ENCODE measurements around the gene ADGRE3.

Gene ADGRE3

DNA sequence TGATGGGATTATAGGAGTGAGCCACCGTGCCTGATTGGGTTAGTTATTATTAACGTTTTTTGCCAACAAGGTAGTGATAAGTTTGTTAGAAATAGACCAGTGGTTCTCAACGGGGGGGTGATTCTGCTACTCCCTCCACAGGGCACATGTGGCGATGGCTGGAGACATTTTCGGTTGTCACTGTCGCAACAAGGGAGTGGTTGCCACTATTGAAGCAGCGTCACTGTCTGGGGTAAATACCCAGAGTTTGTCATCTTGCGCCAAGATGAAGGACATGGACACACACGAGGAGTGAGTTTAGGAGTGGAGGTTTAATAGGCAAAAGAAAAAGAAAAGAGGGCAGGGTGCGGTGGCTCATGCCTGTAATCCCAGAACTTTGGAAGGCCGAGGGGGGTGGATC is 18.9 kb downstream of the ADGRE3 start:
- Histone ChIP-seq H3K27ac (ENCODE audit: low read depth, low read length) (no peak overlapping the region), H3K9ac (ENCODE audit: low read length) (no peak overlapping the region), H3K23ac (ENCODE audit: low read length) (no peak overlapping the region), H3K4ac (ENCODE audit: low read depth, low read length) (no peak overlapping the region), H3K36me3 (ENCODE audit: control insufficient read depth in 1 of 2, insufficient read depth in 2 of 2, low read length in 2 of 2) (no peaks in the 10 kb centered on the region), H2BK12ac (ENCODE audit: low read length) (no peak overlapping the region), H4K91ac (ENCODE audit: low read depth, low read length) (no peak overlapping the region), H3K4me2 (ENCODE audit: low read length) (no peak overlapping the region), H3K18ac (ENCODE audit: low read length) (no peak overlapping the region), H3K14ac (ENCODE audit: low read length) (no peak overlapping the region), H2BK120ac (ENCODE audit: insufficient read depth, low read length, poor library complexity) (no peak overlapping the region), H2AK5ac (ENCODE audit: low read length) (no peak overlapping the region), H2AFZ (ENCODE audit: insufficient read depth, low read length, poor library complexity) (no peak overlapping the region), H3K79me1 (ENCODE audit: low read length) (no peaks in the 10 kb centered on the region), H3K4me1 (ENCODE audit: control insufficient read depth in 1 of 2, insufficient read depth in 2 of 2, low read length in 2 of 2) (no peaks in the 10 kb centered on the region), H3K9me3 (ENCODE audit: insufficient read depth, low read depth, low read length) (peaks cover 6% of the 10 kb centered on the region), H3K79me2 (ENCODE audit: control insufficient read depth, insufficient read depth, low read length, poor library complexity) (no peaks in the 10 kb centered on the region), H3K4me3 (ENCODE audit: low read depth, low read length) (no peak overlapping the region), H3K27me3 (ENCODE audit: insufficient read depth, low read length) (no peaks in the 10 kb centered on the region), H4K8ac (ENCODE audit: low read depth, low read length) (no peak overlapping the region), H2BK5ac (ENCODE audit: low read depth, low read length, poor library complexity) (no peak overlapping the region), H4K12ac (ENCODE audit: low read depth, low read length) (no peak overlapping the region)
- DNase-seq = no peak
- no CpG with 5 or more reads among the region's 11 CpGs for WGBS (ENCODE audit: extremely low coverage, insufficient coverage, insufficient read length)

- H3K36me3 ChIP-seq (ENCODE audit: control insufficient read depth in 1 of 2, insufficient read depth in 2 of 2, low read length in 2 of 2) = no peaks in the 10 kb centered on the region
- no peak overlapping the region for H2AFZ ChIP-seq (ENCODE audit: insufficient read depth, low read length, poor library complexity)
- H3K18ac ChIP-seq (ENCODE audit: low read length) = no peak overlapping the region
- no peak overlapping the region for H3K4ac ChIP-seq (ENCODE audit: low read depth, low read length)
- no peak overlapping the region for H2BK120ac ChIP-seq (ENCODE audit: insufficient read depth, low read length, poor library complexity)
- no peak overlapping the region for H3K4me2 ChIP-seq (ENCODE audit: low read length)
- no peak overlapping the region for H2AK5ac ChIP-seq (ENCODE audit: low read length)
- H2BK12ac ChIP-seq (ENCODE audit: low read length) = no peak overlapping the region
- no peaks in the 10 kb centered on the region for H3K79me2 ChIP-seq (ENCODE audit: control insufficient read depth, insufficient read depth, low read length, poor library complexity)
- H4K12ac ChIP-seq (ENCODE audit: low read depth, low read length) = no peak overlapping the region
- H2BK5ac ChIP-seq (ENCODE audit: low read depth, low read length, poor library complexity) = no peak overlapping the region
- no peak overlapping the region for H3K4me3 ChIP-seq (ENCODE audit: low read depth, low read length)
- H4K91ac ChIP-seq (ENCODE audit: low read depth, low read length) = no peak overlapping the region
- no peak for DNase-seq
- H3K79me1 ChIP-seq (ENCODE audit: low read length) = no peaks in the 10 kb centered on the region
- H3K9ac ChIP-seq (ENCODE audit: low read length) = no peak overlapping the region
- H3K23ac ChIP-seq (ENCODE audit: low read length) = no peak overlapping the region
- no peaks in the 10 kb centered on the region for H3K27me3 ChIP-seq (ENCODE audit: insufficient read depth, low read length)
- H3K14ac ChIP-seq (ENCODE audit: low read length) = no peak overlapping the region
- no peak overlapping the region for H3K27ac ChIP-seq (ENCODE audit: low read depth, low read length)
- H3K4me1 ChIP-seq (ENCODE audit: control insufficient read depth in 1 of 2, insufficient read depth in 2 of 2, low read length in 2 of 2) = no peaks in the 10 kb centered on the region
- no CpG with 5 or more reads among the region's 7 CpGs for WGBS (ENCODE audit: extremely low coverage, insufficient coverage, insufficient read length)
- H3K9me3 ChIP-seq (ENCODE audit: insufficient read depth, low read depth, low read length) = peaks cover 5% of the 10 kb centered on the region
- no peak overlapping the region for H4K8ac ChIP-seq (ENCODE audit: low read depth, low read length)
Observed at GRCh38 chr19:14654786-14655560, 19.7 kb downstream of the ADGRE3 start.

GRCh38 chr19:14650161-14650560 is 24.5 kb downstream of the ADGRE3 start:
- Histone ChIP-seq H4K12ac (ENCODE audit: low read depth, low read length) (no peak overlapping the region), H4K91ac (ENCODE audit: low read depth, low read length) (no peak overlapping the region), H3K9me3 (ENCODE audit: insufficient read depth, low read depth, low read length) (peaks cover 15% of the 10 kb centered on the region), H3K79me2 (ENCODE audit: control insufficient read depth, insufficient read depth, low read length, poor library complexity) (no peaks in the 10 kb centered on the region), H2AK5ac (ENCODE audit: low read length) (no peak overlapping the region), H3K27ac (ENCODE audit: low read depth, low read length) (no peak overlapping the region), H3K4me1 (ENCODE audit: control insufficient read depth in 1 of 2, insufficient read depth in 2 of 2, low read length in 2 of 2) (no peaks in the 10 kb centered on the region), H2BK12ac (ENCODE audit: low read length) (no peak overlapping the region), H2AFZ (ENCODE audit: insufficient read depth, low read length, poor library complexity) (no peak overlapping the region), H3K23ac (ENCODE audit: low read length) (no peak overlapping the region), H4K8ac (ENCODE audit: low read depth, low read length) (no peak overlapping the region), H3K27me3 (ENCODE audit: insufficient read depth, low read length) (no peaks in the 10 kb centered on the region), H2BK120ac (ENCODE audit: insufficient read depth, low read length, poor library complexity) (no peak overlapping the region), H3K4me3 (ENCODE audit: low read depth, low read length) (no peak overlapping the region), H3K4ac (ENCODE audit: low read depth, low read length) (no peak overlapping the region), H3K4me2 (ENCODE audit: low read length) (no peak overlapping the region), H3K14ac (ENCODE audit: low read length) (no peak overlapping the region), H3K18ac (ENCODE audit: low read length) (no peak overlapping the region), H2BK5ac (ENCODE audit: low read depth, low read length, poor library complexity) (no peak overlapping the region), H3K79me1 (ENCODE audit: low read length) (no peaks in the 10 kb centered on the region), H3K36me3 (ENCODE audit: control insufficient read depth in 1 of 2, insufficient read depth in 2 of 2, low read length in 2 of 2) (no peaks in the 10 kb centered on the region), H3K9ac (ENCODE audit: low read length) (no peak overlapping the region)
- no peak for DNase-seq
- 100% methylated on average over 2 of the region's 2 CpGs for WGBS (ENCODE audit: extremely low coverage, insufficient coverage, insufficient read length)

DNA sequence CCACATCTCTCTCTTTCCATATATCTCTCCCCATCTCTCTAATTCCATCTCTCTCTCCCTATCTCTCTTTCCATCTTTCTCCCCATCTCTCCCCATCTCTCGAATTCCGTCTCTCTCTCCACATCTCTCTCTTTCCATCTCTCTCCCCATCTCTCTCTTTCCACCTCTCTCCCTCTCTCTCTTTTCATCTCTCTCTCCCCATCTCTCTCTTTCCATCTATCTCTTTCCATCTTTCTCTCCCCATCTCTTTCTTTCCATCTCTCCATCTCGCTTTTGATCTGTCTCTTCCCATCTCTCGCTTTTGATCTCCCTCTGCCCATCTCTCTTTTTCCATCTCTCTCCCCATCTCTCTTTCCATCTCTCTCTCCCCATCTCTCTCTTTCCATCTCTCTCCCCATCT is 25.6 kb downstream of the ADGRE3 start:
- Histone ChIP-seq H2AK5ac (ENCODE audit: low read length) (no peak overlapping the region), H3K27me3 (ENCODE audit: insufficient read depth, low read length) (no peaks in the 10 kb centered on the region), H3K18ac (ENCODE audit: low read length) (no peak overlapping the region), H3K79me1 (ENCODE audit: low read length) (no peaks in the 10 kb centered on the region), H2BK12ac (ENCODE audit: low read length) (no peak overlapping the region), H3K4me1 (ENCODE audit: control insufficient read depth in 1 of 2, insufficient read depth in 2 of 2, low read length in 2 of 2) (no peaks in the 10 kb centered on the region), H4K91ac (ENCODE audit: low read depth, low read length) (no peak overlapping the region), H3K14ac (ENCODE audit: low read length) (no peak overlapping the region), H2BK5ac (ENCODE audit: low read depth, low read length, poor library complexity) (no peak overlapping the region), H4K8ac (ENCODE audit: low read depth, low read length) (no peak overlapping the region), H4K12ac (ENCODE audit: low read depth, low read length) (no peak overlapping the region), H3K27ac (ENCODE audit: low read depth, low read length) (no peak overlapping the region), H2BK120ac (ENCODE audit: insufficient read depth, low read length, poor library complexity) (no peak overlapping the region), H2AFZ (ENCODE audit: insufficient read depth, low read length, poor library complexity) (no peak overlapping the region), H3K4me3 (ENCODE audit: low read depth, low read length) (no peak overlapping the region), H3K9me3 (ENCODE audit: insufficient read depth, low read depth, low read length) (peaks cover 22% of the 10 kb centered on the region), H3K4ac (ENCODE audit: low read depth, low read length) (no peak overlapping the region), H3K23ac (ENCODE audit: low read length) (no peak overlapping the region), H3K79me2 (ENCODE audit: control insufficient read depth, insufficient read depth, low read length, poor library complexity) (no peaks in the 10 kb centered on the region), H3K4me2 (ENCODE audit: low read length) (no peak overlapping the region), H3K9ac (ENCODE audit: low read length) (no peak overlapping the region), H3K36me3 (ENCODE audit: control insufficient read depth in 1 of 2, insufficient read depth in 2 of 2, low read length in 2 of 2) (no peaks in the 10 kb centered on the region)
- 100% methylated on average over 4 of the region's 4 CpGs for WGBS (ENCODE audit: extremely low coverage, insufficient coverage, insufficient read length)
- DNase-seq = no peak
